HepG2 (cell line): ENCODE measurements around the gene C1QTNF12. TPM values are rescaled to one million over a fixed set of nuclear protein-coding genes. Genes with fewer than 3 reads are reported as not detected.

Experiments
- GPN1 ChIP-seq: sonication (generic); formaldehyde crosslinking; IDR thresholded peaks from 2 replicates; pipeline ENCODE4 v1.5.1; 2020; ENCODE audit warnings: missing genetic modification reagents, borderline replicate concordance
- HIC2 ChIP-seq: sonication (generic); formaldehyde crosslinking; IDR thresholded peaks from 2 replicates; pipeline ENCODE4 v1.9.0; 2022; ENCODE audit warnings: low read depth, missing genetic modification reagents
- HMG20B ChIP-seq: conservative IDR thresholded peaks from 2 replicates; pipeline ENCODE4 v1.6.1; 2016; ENCODE audit warnings: missing genetic modification reagents, missing compliant biosample characterization
- HNF4A ChIP-seq: sonication (generic); formaldehyde crosslinking; IDR thresholded peaks from 2 replicates; pipeline ENCODE4 v1.4.0; 2020; ENCODE audit warnings: missing genetic modification reagents
- HOXA3 ChIP-seq: sonication (generic); formaldehyde crosslinking; IDR thresholded peaks from 2 replicates; pipeline ENCODE4 v1.5.0; 2020; ENCODE audit warnings: missing genetic modification reagents
- KDM3A ChIP-seq: IDR thresholded peaks from 2 replicates; pipeline ENCODE4 v1.6.1; 2018; ENCODE audit warnings: low read depth, missing compliant biosample characterization
- KDM5B ChIP-seq: sonication (generic); formaldehyde crosslinking; IDR thresholded peaks from 2 replicates; pipeline ENCODE4 v1.4.0; 2020; ENCODE audit warnings: missing genetic modification reagents, mild to moderate bottlenecking, borderline replicate concordance
- LRRFIP1 ChIP-seq: sonication (generic); formaldehyde crosslinking; conservative IDR thresholded peaks from 2 replicates; pipeline ENCODE4 v1.4.0; 2020; ENCODE audit warnings: missing genetic modification reagents
- MEF2D ChIP-seq: sonication (generic); formaldehyde crosslinking; IDR thresholded peaks from 2 replicates; pipeline ENCODE4 v1.5.1; 2020; ENCODE audit warnings: mild to moderate bottlenecking, missing genetic modification reagents
- MEIS2 ChIP-seq: sonication (generic); formaldehyde crosslinking; IDR thresholded peaks from 2 replicates; pipeline ENCODE4 v1.9.0; 2021; ENCODE audit warnings: mild to moderate bottlenecking, missing genetic modification reagents
- MYPOP ChIP-seq: sonication (generic); formaldehyde crosslinking; IDR thresholded peaks from 2 replicates; pipeline ENCODE4 v1.8.1; 2023; ENCODE audit warnings: mild to moderate bottlenecking, moderate library complexity, missing genetic modification reagents
- NAIF1 ChIP-seq: sonication (generic); formaldehyde crosslinking; IDR thresholded peaks from 2 replicates; pipeline ENCODE4 v1.5.0; 2020; ENCODE audit warnings: mild to moderate bottlenecking, missing genetic modification reagents, borderline replicate concordance
- NCOA2 ChIP-seq: sonication (generic); formaldehyde crosslinking; IDR thresholded peaks from 2 replicates; pipeline ENCODE4 v1.8.0; 2022; ENCODE audit warnings: inconsistent platforms
- POLR2G ChIP-seq: fragments of 200-400 bp; formaldehyde crosslinking; IDR thresholded peaks from 2 replicates; pipeline ENCODE4 v1.6.1; 2018; ENCODE audit warnings: mild to moderate bottlenecking, low read depth, low read length, moderate library complexity
- SRSF1 ChIP-seq: fragments of 200-400 bp; formaldehyde crosslinking; optimal IDR thresholded peaks from 2 replicates; pipeline ENCODE3; 2017; ENCODE audit warnings: mild to moderate bottlenecking, low read depth, low read length, moderate library complexity
- ZBTB7A ChIP-seq: sonication (generic); formaldehyde crosslinking; IDR thresholded peaks from 2 replicates; pipeline ENCODE4 v1.8.0; 2022; ENCODE audit warnings: mild to moderate bottlenecking, missing genetic modification reagents
- ZFX ChIP-seq: sonication (generic); formaldehyde crosslinking; IDR thresholded peaks from 2 replicates; pipeline ENCODE4 v1.4.0; 2020; ENCODE audit warnings: mild to moderate bottlenecking, low read depth, missing genetic modification reagents, moderate library complexity
- ZNF10 ChIP-seq: sonication (generic); formaldehyde crosslinking; IDR thresholded peaks from 2 replicates; pipeline ENCODE4 v1.4.0; 2020; ENCODE audit warnings: mild to moderate bottlenecking, low read depth, missing genetic modification reagents, borderline replicate concordance
- ZNF775 ChIP-seq: sonication (generic); formaldehyde crosslinking; IDR thresholded peaks from 2 replicates; pipeline ENCODE4 v1.4.0; 2020; ENCODE audit warnings: missing genetic modification reagents, mild to moderate bottlenecking, moderate library complexity, borderline replicate concordance
- ZNF839 ChIP-seq: sonication (generic); formaldehyde crosslinking; IDR thresholded peaks from 2 replicates; pipeline ENCODE4 v1.4.0; 2020; ENCODE audit warnings: missing genetic modification reagents, mild to moderate bottlenecking, borderline replicate concordance
- polyA plus RNA-seq, 8 experiments: library from polyadenylated mRNA; depleted of rRNA in 3 of 8; stranded (reverse) in 7 of 8; unstranded in 1 of 8; fragments of >200 nt; fragmentation: Illumina TruSeq in 4 of 8; extraction: Trizol in 4 of 8; gene quantifications; 2 replicates each; pipeline versions ENCODE4 v1.2.1 to v1.2.3, GENCODE V29; 2011 to 2016; ENCODE audit warnings: low read depth in 4 of 8, missing spikeins in 1 of 8, mixed read lengths in 1 of 8; ENCODE audit not compliant: insufficient read depth in 1 of 8
- total RNA-seq, 5 experiments: library from RNA; depleted of rRNA; stranded (reverse); fragments of >200 nt; fragmentation: Illumina TruSeq; extraction: Trizol; gene quantifications; 2 replicates each; pipeline ENCODE4 v1.2.3, GENCODE V29; 2016; ENCODE audit warnings: low read depth in 1 of 5
- TF ChIP-seq, protein P1 (sequence below): sonication (generic); formaldehyde crosslinking; IDR thresholded peaks from 2 replicates; pipeline ENCODE4 v1.5.0; 2020; ENCODE audit warnings: mild to moderate bottlenecking, missing genetic modification reagents

The C1QTNF12 gene
- total and polyA plus RNA-seq, 2 of the 13 experiments (the other 11 are each of a cell fraction or from before 2014, with no cell fraction given), result 0.18 to 0.64 TPM

- TF ChIP-seq LRRFIP1 (no peak), HOXA3 (no peak), HIC2 (CRISPR knock-in tag) (peak; percentile 72), ZNF10 (CRISPR knock-in tag) (no peak), MYPOP (CRISPR knock-in tag) (no peak), MEIS2 (CRISPR knock-in tag) (no peak), ZFX (CRISPR knock-in tag) (peak; percentile 83), ZBTB7A (CRISPR knock-in tag) (0 out of 2 replicates have a peak, but pooled peaks have one; percentile 71), NAIF1 (CRISPR knock-in tag) (no peak), HMG20B (CRISPR knock-in tag) (no peak), GPN1 (no peak), KDM5B (CRISPR knock-in tag) (0 out of 2 replicates have a peak, but pooled peaks have one; percentile 34), POLR2G (peak; percentile 78), MEF2D (CRISPR knock-in tag) (no peak), ZNF839 (CRISPR knock-in tag) (no peak), ZNF775 (CRISPR knock-in tag) (no peak), HNF4A (CRISPR knock-in tag) (no peak), KDM3A (CRISPR knock-in tag) (no peak), SRSF1 (peak; percentile 20), NCOA2 (CRISPR knock-in tag) (no peak)
- TF ChIP-seq, protein P1, sequence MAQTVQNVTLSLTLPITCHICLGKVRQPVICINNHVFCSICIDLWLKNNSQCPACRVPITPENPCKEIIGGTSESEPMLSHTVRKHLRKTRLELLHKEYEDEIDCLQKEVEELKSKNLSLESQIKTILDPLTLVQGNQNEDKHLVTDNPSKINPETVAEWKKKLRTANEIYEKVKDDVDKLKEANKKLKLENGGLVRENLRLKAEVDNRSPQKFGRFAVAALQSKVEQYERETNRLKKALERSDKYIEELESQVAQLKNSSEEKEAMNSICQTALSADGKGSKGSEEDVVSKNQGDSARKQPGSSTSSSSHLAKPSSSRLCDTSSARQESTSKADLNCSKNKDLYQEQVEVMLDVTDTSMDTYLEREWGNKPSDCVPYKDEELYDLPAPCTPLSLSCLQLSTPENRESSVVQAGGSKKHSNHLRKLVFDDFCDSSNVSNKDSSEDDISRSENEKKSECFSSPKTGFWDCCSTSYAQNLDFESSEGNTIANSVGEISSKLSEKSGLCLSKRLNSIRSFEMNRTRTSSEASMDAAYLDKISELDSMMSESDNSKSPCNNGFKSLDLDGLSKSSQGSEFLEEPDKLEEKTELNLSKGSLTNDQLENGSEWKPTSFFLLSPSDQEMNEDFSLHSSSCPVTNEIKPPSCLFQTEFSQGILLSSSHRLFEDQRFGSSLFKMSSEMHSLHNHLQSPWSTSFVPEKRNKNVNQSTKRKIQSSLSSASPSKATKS (CRISPR knock-in tag), result no peak
Measured at GRCh38 chr1:1240822-1241587, 5.5 kb downstream of the C1QTNF12 start (continued).
